ENCODE measurements around the gene TRIM52.

DNA sequence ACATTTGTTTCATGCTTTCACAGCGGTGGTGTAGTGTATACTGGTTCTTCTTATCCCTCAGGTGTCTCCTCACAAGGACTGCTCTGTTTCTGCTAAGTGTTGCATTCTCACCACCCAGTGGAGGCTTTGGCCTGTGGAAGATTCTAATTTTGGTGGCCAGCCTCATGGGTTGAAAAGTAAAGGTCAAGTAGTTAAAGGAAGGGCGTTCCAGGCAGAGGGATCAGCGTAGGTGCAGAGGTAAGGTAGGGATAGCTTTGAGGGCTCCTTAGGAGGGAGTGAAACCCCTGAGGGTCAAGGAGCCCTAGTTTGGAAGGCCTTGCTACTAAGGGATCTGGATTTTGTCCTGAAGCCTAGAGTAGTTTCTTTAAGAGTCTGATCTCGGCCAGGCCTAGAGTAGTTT, 12.7 kb downstream of the TRIM52 start:
- no peak for TF ChIP-seq POLR2A (IDR thresholded peaks at IDR 0.05; ENCODE audit: low read length)
- no peak for TF ChIP-seq GATA1 (IDR thresholded peaks at IDR 0.05; ENCODE audit: low read depth, low read length)
